H7 (cell line): Measurements from ENCODE around the gene BTBD6. TPM values are rescaled to one million over a fixed set of nuclear protein-coding genes. Genes with fewer than 3 reads are reported as not detected.
"Not testable (repeated sequence)": the region's sequence is repeated elsewhere in the genome, so short reads cannot be mapped to it uniquely, and the experiment has no call there.

Source experiments
- DNase-seq: peaks from one replicate; pipeline ENCODE4 v3.0.0; 2012
- H3K27me3 ChIP-seq: 2 replicates; pipeline ENCODE4 v1.6.0; 2011; ENCODE audit warnings: mild to moderate bottlenecking, low read length; ENCODE audit not compliant: control insufficient read depth, insufficient read depth
- H3K36me3 ChIP-seq: replicated peaks from 2 replicates; pipeline ENCODE4 v1.5.1; 2011; ENCODE audit warnings: low read length; ENCODE audit not compliant: control insufficient read depth, insufficient read depth
- H3K4me3 ChIP-seq: 2 replicates; pipeline ENCODE4 v1.5.1; 2011; ENCODE audit warnings: low read depth, mild to moderate bottlenecking, control low read depth, low read length, moderate library complexity; ENCODE audit not compliant: insufficient read depth
- total RNA-seq: library from RNA; depleted of rRNA; stranded (reverse); fragments of >200 nt; shearing (Covaris generic); gene quantifications from 2 replicates; pipeline ENCODE4 v1.2.3, GENCODE V29; 2014

The BTBD6 gene
- total RNA-seq, 1 experiment from 2014 or later, result 22.3 TPM

GRCh38 chr14:105257464-105257863 lies 9.1 kb downstream of the BTBD6 start:
- H3K4me3 ChIP-seq, result no peak overlapping the region
- no peaks in the 10 kb centered on the region for H3K36me3 ChIP-seq
- H3K27me3 ChIP-seq, result no peaks in the 10 kb centered on the region
- DNase-seq, result no peak

- no peak for DNase-seq
- Histone ChIP-seq H3K27me3 (no peaks in the 10 kb centered on the region), H3K36me3 (no peaks in the 10 kb centered on the region), H3K4me3 (no peak overlapping the region)
Measured at GRCh38 chr14:105258846-105259245, 10.5 kb downstream of the BTBD6 start.

GRCh38 chr14:105260959-105261358 lies 12.6 kb downstream of the BTBD6 start:
- Histone ChIP-seq H3K27me3 (no peaks in the 10 kb centered on the region), H3K36me3 (no peaks in the 10 kb centered on the region), H3K4me3 (no peak overlapping the region)
- no peak for DNase-seq

DNA sequence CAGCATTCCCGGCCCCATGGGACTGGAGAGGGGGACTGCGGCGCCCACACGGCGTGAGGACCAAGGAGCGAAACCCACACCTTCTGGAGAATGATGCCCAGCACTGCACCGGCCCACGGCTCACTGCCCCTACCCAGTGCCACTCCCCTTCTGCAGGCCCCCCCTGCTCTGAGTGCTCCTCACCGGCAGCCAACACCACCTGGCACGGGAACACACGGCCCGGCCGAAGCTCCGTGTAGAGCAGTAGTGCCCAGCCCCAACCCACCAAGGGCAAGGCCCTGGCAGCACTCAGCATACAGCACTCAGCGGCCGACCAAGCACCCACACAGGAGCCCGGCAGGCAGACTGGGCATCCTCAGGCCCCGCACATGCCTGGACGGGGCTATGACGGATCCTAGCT lies 13.4 kb downstream of the BTBD6 start:
- H3K4me3 ChIP-seq, result no peak overlapping the region
- H3K36me3 ChIP-seq, result no peaks in the 10 kb centered on the region
- H3K27me3 ChIP-seq, result no peaks in the 10 kb centered on the region
- no peak for DNase-seq

DNA sequence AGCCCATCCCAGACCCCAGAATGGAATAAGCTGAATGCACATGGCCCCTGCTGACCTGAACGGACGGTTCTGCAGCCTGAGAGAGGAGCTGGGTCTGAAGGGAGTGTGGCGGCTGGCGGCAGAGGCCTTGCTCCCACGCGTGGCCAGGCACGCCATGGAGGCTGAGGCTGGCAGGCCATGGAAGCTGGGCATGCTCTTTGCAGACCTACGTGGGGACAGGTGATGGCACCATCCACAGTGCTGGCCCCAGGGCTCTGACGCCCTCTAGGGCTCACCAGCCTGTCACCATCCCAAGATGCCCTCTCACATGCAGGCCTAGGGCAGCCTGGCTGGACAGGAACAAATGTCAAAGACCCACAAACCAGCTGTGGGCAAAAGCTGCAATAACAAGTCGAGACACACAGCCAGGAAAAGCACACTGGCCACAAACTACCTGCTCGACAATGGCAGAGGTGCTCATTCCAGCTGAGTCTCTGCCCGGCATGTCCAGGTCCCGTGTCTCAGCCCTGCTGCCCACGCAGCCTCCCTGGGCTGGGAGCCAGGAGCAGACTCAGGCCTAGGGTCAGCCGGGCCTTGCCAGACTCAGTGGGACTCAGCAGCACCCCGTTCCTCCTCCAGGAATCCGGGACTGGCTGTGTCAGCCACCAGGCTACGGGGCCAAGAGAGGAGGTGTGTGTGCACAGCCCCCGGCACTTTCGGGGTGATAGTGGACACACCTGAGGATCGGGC lies 19.7 kb downstream of the BTBD6 start:
- no peak overlapping the region for H3K4me3 ChIP-seq
- DNase-seq, result no peak
- H3K27me3 ChIP-seq, result no peaks in the 10 kb centered on the region
- no peaks in the 10 kb centered on the region for H3K36me3 ChIP-seq

DNA sequence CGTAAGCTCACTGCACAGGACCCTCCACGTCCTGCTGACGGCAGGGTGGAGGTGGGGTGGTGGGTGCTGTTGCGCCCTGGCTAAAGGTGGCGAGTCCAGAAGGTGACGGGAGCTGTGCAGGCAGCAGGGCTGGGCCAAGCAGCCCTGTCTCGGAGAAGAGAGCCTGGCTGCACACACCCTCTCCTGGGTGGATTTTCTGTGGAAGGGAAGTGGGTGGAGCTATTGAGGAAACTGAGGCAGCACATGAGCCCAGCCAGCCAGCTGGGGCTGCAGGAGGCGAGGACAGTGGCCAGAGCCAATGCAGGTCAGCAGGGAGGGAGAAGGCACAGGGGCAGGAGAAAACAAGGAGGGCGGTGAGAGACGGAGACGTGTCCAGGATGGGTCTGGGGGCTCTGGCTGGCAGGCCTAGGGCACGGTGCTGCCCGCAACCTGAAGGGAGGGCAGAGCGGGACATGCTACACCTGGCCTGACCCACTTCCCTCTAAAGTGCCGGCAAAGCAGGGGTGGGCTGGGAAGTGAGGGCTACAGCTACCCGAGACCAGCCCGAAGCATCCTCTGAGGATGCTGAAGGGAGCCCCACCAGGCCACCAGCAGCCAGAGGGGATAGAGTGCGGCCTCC lies 20.5 kb downstream of the BTBD6 start:
- H3K36me3 ChIP-seq, result no peaks in the 10 kb centered on the region
- DNase-seq, result no peak
- no peak overlapping the region for H3K4me3 ChIP-seq
- no peaks in the 10 kb centered on the region for H3K27me3 ChIP-seq

DNA sequence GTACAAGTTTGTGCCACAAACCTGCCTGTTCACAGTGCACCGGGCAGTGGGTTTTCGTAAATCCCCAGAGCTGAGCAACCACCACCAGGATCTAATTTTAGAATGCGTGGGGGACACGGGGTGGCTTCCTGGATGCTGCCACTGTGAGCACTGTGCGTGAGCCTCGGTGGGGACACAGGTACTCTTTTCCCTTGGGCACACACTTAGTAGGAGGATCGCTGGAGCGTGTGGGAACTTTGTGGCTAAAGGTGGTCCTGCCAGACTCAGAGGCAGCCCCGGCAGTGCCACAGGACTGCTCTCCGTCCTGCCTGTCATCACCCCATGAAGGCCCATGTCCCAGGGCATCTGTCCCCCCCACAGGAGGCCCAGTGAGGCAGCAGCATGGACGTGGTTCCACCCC lies 21.1 kb downstream of the BTBD6 start:
- no peaks in the 10 kb centered on the region for H3K27me3 ChIP-seq
- no peak overlapping the region for H3K4me3 ChIP-seq
- no peak for DNase-seq
- no peaks in the 10 kb centered on the region for H3K36me3 ChIP-seq

GRCh38 chr14:105271224-105271890 lies 23.0 kb downstream of the BTBD6 start:
- H3K27me3 ChIP-seq, result no peaks in the 10 kb centered on the region
- H3K4me3 ChIP-seq, result no peak overlapping the region
- no peaks in the 10 kb centered on the region for H3K36me3 ChIP-seq
- no peak for DNase-seq

GRCh38 chr14:105272623-105273022 lies 24.3 kb downstream of the BTBD6 start:
- H3K27me3 ChIP-seq, result no peaks in the 10 kb centered on the region
- no peaks in the 10 kb centered on the region for H3K36me3 ChIP-seq
- no peak for DNase-seq
- no peak overlapping the region for H3K4me3 ChIP-seq

DNA sequence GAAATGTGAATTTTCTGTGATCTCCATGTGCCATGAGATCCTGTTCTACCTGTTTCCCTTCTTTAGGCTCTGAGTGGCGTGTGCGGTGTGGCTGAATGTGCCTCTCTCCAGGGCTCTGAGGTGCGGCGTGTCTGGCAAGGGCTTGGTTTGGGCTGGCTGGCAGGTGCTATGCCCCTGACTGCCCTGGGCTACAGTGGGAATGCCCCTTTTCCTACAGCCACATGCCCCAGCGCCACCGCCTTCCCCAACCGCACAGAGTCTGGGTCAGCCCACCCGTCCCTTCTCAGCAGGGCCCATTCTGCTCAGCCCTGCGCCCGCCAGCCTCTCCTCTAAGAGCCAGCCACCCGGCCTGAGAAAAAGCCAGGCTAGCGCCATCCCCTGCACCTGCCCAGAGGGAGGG lies 24.7 kb downstream of the BTBD6 start:
- Histone ChIP-seq H3K27me3 (no peaks in the 10 kb centered on the region), H3K4me3 (no peak overlapping the region), H3K36me3 (no peaks in the 10 kb centered on the region)
- DNase-seq, result no peak

DNA sequence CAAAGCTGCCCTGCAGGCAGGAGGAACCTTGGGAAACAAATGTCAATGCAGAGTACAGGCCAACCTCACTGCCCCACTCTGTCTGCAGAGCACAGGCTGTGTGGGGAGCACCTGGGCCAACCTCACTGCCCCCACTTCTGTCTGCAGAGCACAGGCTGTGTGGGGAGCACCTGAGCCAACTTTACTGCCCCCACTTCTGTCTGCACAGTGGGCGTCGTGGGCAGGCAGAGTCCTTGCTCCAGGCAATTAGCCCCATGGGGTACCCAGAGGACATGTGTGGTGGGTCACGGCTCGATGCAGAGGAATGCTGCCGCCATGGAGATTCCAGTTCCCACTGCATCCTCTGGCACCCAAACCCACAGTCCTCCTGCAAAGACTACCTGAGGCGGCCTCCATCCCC lies 26.3 kb downstream of the BTBD6 start:
- Histone ChIP-seq H3K27me3 (no peaks in the 10 kb centered on the region), H3K4me3 (no peak overlapping the region), H3K36me3 (no peaks in the 10 kb centered on the region)
- DNase-seq, result no peak

DNA sequence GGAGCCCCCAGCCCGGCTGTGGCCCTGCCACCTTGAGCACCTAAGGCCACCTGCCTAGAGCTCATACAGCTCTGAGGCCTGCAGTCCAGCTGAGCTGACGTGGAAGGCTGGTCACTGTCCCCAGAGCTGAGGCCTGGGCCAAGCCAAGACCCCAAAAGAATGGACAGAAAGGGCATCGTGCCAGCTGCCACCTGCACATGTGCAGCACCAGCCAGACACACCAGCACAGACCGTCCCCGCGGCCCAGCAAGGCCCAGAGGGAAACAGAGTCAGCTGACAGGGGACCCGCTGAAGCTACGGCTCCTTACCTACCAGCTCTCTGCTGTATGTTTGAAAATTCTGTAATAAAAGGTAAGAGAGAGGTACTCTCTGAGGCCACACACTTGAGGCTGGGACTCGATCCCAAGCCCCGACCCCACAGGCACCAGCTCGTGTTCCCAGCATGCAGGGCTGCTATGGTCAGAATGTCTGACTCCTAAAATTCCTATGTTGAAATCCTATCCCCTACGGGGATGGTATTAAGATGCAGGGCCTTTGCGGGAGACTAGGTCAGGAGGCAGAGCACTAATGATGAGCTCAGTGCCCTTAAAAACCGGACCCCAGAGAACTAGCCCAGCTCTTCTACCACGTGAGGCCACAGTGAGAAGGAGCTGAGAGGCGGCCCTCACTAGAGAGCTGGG lies 27.1 kb downstream of the BTBD6 start:
- no peak overlapping the region for H3K4me3 ChIP-seq
- H3K27me3 ChIP-seq, result no peaks in the 10 kb centered on the region
- no peaks in the 10 kb centered on the region for H3K36me3 ChIP-seq
- no peak for DNase-seq

GRCh38 chr14:105277448-105277847 lies 29.1 kb downstream of the BTBD6 start:
- not testable (repeated sequence) for H3K36me3 ChIP-seq, H3K27me3 ChIP-seq, DNase-seq, H3K4me3 ChIP-seq

DNA sequence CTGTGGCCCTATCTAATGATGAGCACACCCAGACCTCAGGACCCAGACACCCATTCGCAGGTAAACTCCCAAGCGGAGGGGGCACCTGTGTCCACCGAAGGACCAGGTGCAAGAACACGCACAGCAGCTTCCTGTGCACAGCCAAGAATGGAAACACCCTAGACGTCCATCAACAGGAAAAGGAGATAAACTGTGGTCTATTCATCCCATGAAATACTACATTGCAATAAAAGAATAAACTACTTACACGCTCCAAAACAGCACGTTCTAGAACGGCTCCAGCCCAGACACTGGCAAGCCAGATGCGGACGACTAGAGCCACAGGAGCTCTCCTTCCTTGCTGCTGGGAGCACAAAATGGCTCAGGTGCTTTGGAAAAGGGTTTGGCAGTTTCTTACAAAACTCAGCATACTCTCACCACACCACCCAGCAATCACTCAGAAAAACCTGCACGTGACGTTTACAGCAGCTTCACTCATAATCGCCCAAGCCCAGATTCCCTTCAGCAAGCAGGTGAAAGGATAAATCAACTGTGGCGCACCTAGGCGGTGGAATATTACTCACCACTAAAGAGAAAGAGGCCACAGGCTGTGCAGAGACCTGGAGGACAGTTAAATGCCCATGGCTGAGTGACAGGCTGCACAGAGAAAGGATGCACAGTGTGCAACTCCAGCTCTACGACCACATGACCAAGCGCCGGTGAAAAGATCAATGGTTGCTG lies 31.5 kb downstream of the BTBD6 start:
- peak; percentile 9 for DNase-seq
- Histone ChIP-seq H3K27me3 (no peaks in the 10 kb centered on the region), H3K36me3 (no peaks in the 10 kb centered on the region), H3K4me3 (no peak overlapping the region)
